H54 (cell line): ENCODE data around the gene OR6Y1.

Source experiments
- DNase-seq: peaks from one replicate; pipeline ENCODE4 v3.0.0; 2011; ENCODE audit warnings: low spot score, mixed read lengths; ENCODE audit not compliant: insufficient read length
- FAIRE-seq: peaks from 3 replicates; lab custom pipeline; 2011; peaks lifted over from hg19 to GRCh38; lab: Jason Lieb, UNC
- POLR2A ChIP-seq: IDR thresholded peaks from 2 replicates; pipeline ENCODE4 v1.6.1; 2011; ENCODE audit warnings: low read depth, mild to moderate bottlenecking, low read length

The OR6Y1 gene

GRCh38 chr1:158554352-158554751, at the start of gene OR6Y1:
TSS of gene OR6Y1 (minus strand) at chr1:158554405. CDS start at chr1:158548105, 6,300 bp downstream.
- FAIRE-seq, result no peak
- no peak for DNase-seq
- no peak for TF ChIP-seq POLR2A

GRCh38 chr1:158600735-158601134, 46.5 kb upstream of the OR6Y1 start:
- DNase-seq (no peak), FAIRE-seq (no peak)
- TF ChIP-seq POLR2A, result no peak

- TF ChIP-seq POLR2A, result no peak
- no peak for DNase-seq
- no peak for FAIRE-seq
Observed at GRCh38 chr1:158586942-158587341, 32.7 kb upstream of the OR6Y1 start.

GRCh38 chr1:158583962-158584361, 29.8 kb upstream of the OR6Y1 start:
- no peak for TF ChIP-seq POLR2A
- DNase-seq (no peak), FAIRE-seq (no peak)

GRCh38 chr1:158579733-158580132, 25.5 kb upstream of the OR6Y1 start, which contains the start of gene OR10X1:
TSS of gene OR10X1 (minus strand) at chr1:158579899. CDS start at chr1:158579899, 0 bp downstream.
- TF ChIP-seq POLR2A, result no peak
- FAIRE-seq (no peak), DNase-seq (no peak)

GRCh38 chr1:158577561-158577960, 23.4 kb upstream of the OR6Y1 start:
- FAIRE-seq (no peak), DNase-seq (no peak)
- TF ChIP-seq POLR2A, result no peak

- TF ChIP-seq POLR2A, result no peak
- DNase-seq (no peak), FAIRE-seq (no peak)
Observed at GRCh38 chr1:158572226-158572625, 18.0 kb upstream of the OR6Y1 start.

- FAIRE-seq (no peak), DNase-seq (no peak)
- TF ChIP-seq POLR2A, result no peak
Observed at GRCh38 chr1:158570480-158570879, 16.3 kb upstream of the OR6Y1 start, which contains the start of gene OR6P1. TSS of gene OR6P1 (minus strand) at chr1:158570580. CDS start at chr1:158563604, 6,976 bp downstream.

GRCh38 chr1:158564608-158565007, 10.4 kb upstream of the OR6Y1 start:
- no peak for TF ChIP-seq POLR2A
- DNase-seq (no peak), FAIRE-seq (no peak)

- DNase-seq, result no peak
- TF ChIP-seq POLR2A, result no peak
- FAIRE-seq, result no peak
Observed at GRCh38 chr1:158563853-158564252, 9.6 kb upstream of the OR6Y1 start.

- no peak for TF ChIP-seq POLR2A
- FAIRE-seq (no peak), DNase-seq (no peak)
Observed at GRCh38 chr1:158559696-158560095, 5.5 kb upstream of the OR6Y1 start.

GRCh38 chr1:158552296-158552695, 1.9 kb downstream of the OR6Y1 start:
- no peak for FAIRE-seq
- DNase-seq, result no peak
- no peak for TF ChIP-seq POLR2A

GRCh38 chr1:158547533-158547932, 6.7 kb downstream of the OR6Y1 start:
- DNase-seq, result no peak
- FAIRE-seq, result no peak
- no peak for TF ChIP-seq POLR2A

GRCh38 chr1:158537609-158538008, 16.6 kb downstream of the OR6Y1 start:
- no peak for TF ChIP-seq POLR2A
- no peak for FAIRE-seq
- DNase-seq, result no peak

GRCh38 chr1:158534496-158534895, 19.7 kb downstream of the OR6Y1 start:
- no peak for FAIRE-seq
- no peak for DNase-seq
- no peak for TF ChIP-seq POLR2A
